ENCODE results near the gene MUSK. TPM values are rescaled to one million over a fixed set of nuclear protein-coding genes. Genes with fewer than 3 reads are reported as not detected.

The MUSK gene
- total RNA-seq, 1 experiment from 2014 or later = not detected

Other genes with a start within 250 kb of the MUSK start
- 0.05 TPM for gene SVEP1, start 89.0 kb upstream of the MUSK start, total RNA-seq (2021; ENCODE audit: unreplicated experiment)

All from Panc1 (cell line).